Astrocyte (in vitro differentiated cells and primary cell): ENCODE results near the gene MPP1. TPM values are rescaled to one million over a fixed set of nuclear protein-coding genes. Genes with fewer than 3 reads are reported as not detected.

Experiments used
- DNase-seq: peaks from one replicate; pipeline ENCODE4 v3.0.0-alpha.2; 2010; ENCODE audit warnings: low read depth
- FAIRE-seq: peaks from 2 replicates; lab custom pipeline; 2011; peaks lifted over from hg19 to GRCh38; lab: Jason Lieb, UNC
- H2AFZ ChIP-seq: 2 replicates; pipeline ENCODE4 v1.6.0; 2012; ENCODE audit warnings: low read depth, low read length, inconsistent platforms
- H3K27ac ChIP-seq: 2 replicates; pipeline ENCODE4 v1.5.1; 2011; ENCODE audit warnings: low read depth, low read length, inconsistent platforms
- H3K27me3 ChIP-seq: 2 replicates; pipeline ENCODE4 v1.6.0; 2011; ENCODE audit warnings: low read length, inconsistent platforms; ENCODE audit not compliant: insufficient read depth
- H3K36me3 ChIP-seq: 2 replicates; pipeline ENCODE4 v1.5.1; 2011; ENCODE audit warnings: low read length, inconsistent platforms; ENCODE audit not compliant: insufficient read depth
- H3K4me1 ChIP-seq: 2 replicates; pipeline ENCODE4 v1.5.1; 2011; ENCODE audit warnings: low read length, inconsistent platforms; ENCODE audit not compliant: insufficient read depth
- H3K4me2 ChIP-seq: 2 replicates; pipeline ENCODE4 v1.6.0; 2012; ENCODE audit warnings: low read length, inconsistent platforms
- H3K4me3 ChIP-seq: 2 replicates; pipeline ENCODE4 v1.5.1; 2011; ENCODE audit warnings: low read depth, mild to moderate bottlenecking, low read length, inconsistent platforms; ENCODE audit not compliant: insufficient read depth
- H3K79me2 ChIP-seq: 2 replicates; pipeline ENCODE4 v1.6.0; 2012; ENCODE audit warnings: mild to moderate bottlenecking, low read length, inconsistent platforms; ENCODE audit not compliant: insufficient read depth
- H3K9ac ChIP-seq: 2 replicates; pipeline ENCODE4 v1.6.0; 2012; ENCODE audit warnings: mild to moderate bottlenecking, low read length, inconsistent platforms
- H3K9me3 ChIP-seq: 2 replicates; pipeline ENCODE4 v1.5.1; 2012; ENCODE audit warnings: low read depth, mild to moderate bottlenecking, low read length, inconsistent platforms; ENCODE audit not compliant: insufficient read depth
- H4K20me1 ChIP-seq: 2 replicates; pipeline ENCODE4 v1.6.0; 2012; ENCODE audit warnings: low read length, inconsistent platforms; ENCODE audit not compliant: insufficient read depth
- H3K27ac Mint-ChIP-seq: one replicate; pipeline ENCODE4 v1.8.0; 2021; ENCODE audit warnings: mild to moderate bottlenecking, mixed read lengths; ENCODE audit not compliant: unreplicated experiment
- H3K27me3 Mint-ChIP-seq: one replicate; pipeline ENCODE4 v1.8.0; 2021; ENCODE audit warnings: low read depth, mixed read lengths; ENCODE audit not compliant: unreplicated experiment
- H3K36me3 Mint-ChIP-seq: one replicate; pipeline ENCODE4 v1.8.0; 2021; ENCODE audit warnings: low read depth, mixed read lengths; ENCODE audit not compliant: unreplicated experiment
- H3K4me1 Mint-ChIP-seq: one replicate; pipeline ENCODE4 v1.8.0; 2021; ENCODE audit warnings: low read depth, mixed read lengths; ENCODE audit not compliant: unreplicated experiment
- H3K4me3 Mint-ChIP-seq: one replicate; pipeline ENCODE4 v1.8.0; 2021; ENCODE audit warnings: mild to moderate bottlenecking, moderate library complexity, mixed read lengths; ENCODE audit not compliant: unreplicated experiment
- H3K9me3 Mint-ChIP-seq: one replicate; pipeline ENCODE4 v1.8.0; 2021; ENCODE audit warnings: mild to moderate bottlenecking, mixed read lengths; ENCODE audit not compliant: unreplicated experiment
- CTCF ChIP-seq: IDR thresholded peaks from 2 replicates; pipeline ENCODE4 v1.5.1; 2011; ENCODE audit warnings: low read depth, mild to moderate bottlenecking, inconsistent platforms, low read length, moderate library complexity; ENCODE audit not compliant: insufficient read depth
- EZH2 ChIP-seq: IDR thresholded peaks from 2 replicates; pipeline ENCODE4 v1.6.1; 2012; ENCODE audit warnings: mild to moderate bottlenecking, low read length, inconsistent platforms; ENCODE audit not compliant: insufficient read depth
- total RNA-seq: library from RNA; stranded (reverse); gene quantifications from 2 replicates; pipeline ENCODE4 v1.2.1, GENCODE V29; 2021

MPP1 gene
- total RNA-seq, 1 donor from 2014 or later: 9.0 TPM

DNA sequence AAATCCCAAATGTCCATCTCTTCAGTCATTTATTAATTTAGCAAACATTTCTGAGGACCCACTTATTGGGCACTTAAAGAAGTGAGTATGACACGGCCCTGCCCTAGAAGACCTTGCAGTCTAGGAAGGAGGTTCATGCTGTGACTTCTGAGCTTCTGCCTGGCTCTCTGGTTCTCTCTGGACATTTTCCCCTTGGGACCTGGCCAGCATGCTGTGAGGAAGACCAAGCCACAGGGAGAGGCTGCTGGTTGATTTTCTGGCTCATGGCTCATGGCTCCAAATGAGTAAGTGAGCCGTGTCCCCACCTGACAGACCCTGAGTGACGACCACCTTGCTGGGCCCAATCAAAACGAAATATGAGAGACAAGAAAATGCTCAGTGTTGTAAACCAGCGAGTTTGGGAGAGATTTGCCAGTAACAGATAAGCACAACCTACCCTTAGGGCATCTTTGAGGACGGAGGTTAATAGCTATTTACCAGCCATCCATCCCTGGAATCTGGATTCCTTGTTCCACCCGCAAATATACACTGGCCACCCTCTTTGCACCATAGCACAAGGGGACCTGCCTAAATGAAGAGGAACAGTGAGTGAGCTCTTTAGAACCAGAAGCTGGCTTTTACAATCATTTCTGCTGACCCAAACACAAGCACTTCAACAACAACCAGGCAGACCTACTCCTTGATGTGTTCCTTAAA lies 876 bp downstream of the MPP1 start:
- peak overlapping the region; percentile 80 for H2AFZ ChIP-seq
- no peaks in the 10 kb centered on the region for H3K27me3 ChIP-seq
- Mint-ChIP-seq H3K36me3 (no peaks in the 10 kb centered on the region), H3K27me3 (no peaks in the 10 kb centered on the region), H3K9me3 (peaks cover 6% of the 10 kb centered on the region), H3K27ac (no peak overlapping the region), H3K4me1 (peaks cover 7% of the 10 kb centered on the region), H3K4me3 (peak overlapping the region; percentile 80)
- peak overlapping the region; percentile 68 for H3K4me3 ChIP-seq
- FAIRE-seq (no peak), DNase-seq (no peak)
- peak overlapping the region; percentile 76 for H3K9ac ChIP-seq
- no peaks in the 10 kb centered on the region for H3K79me2 ChIP-seq
- H3K27ac ChIP-seq: no peak overlapping the region
- no peaks in the 10 kb centered on the region for H4K20me1 ChIP-seq
- H3K4me1 ChIP-seq: peaks cover 12% of the 10 kb centered on the region
- H3K4me2 ChIP-seq: peak overlapping the region; percentile 88
- no peaks in the 10 kb centered on the region for H3K36me3 ChIP-seq
- TF ChIP-seq CTCF: no peak
- no peak for TF ChIP-seq EZH2
- no peaks in the 10 kb centered on the region for H3K9me3 ChIP-seq

GRCh38 chrX:154802947-154803346 lies 2.3 kb downstream of the MPP1 start:
- no peak for FAIRE-seq

More at GRCh38 chrX:154802947-154803346, 2.3 kb downstream of the MPP1 start:
- H3K9ac ChIP-seq: no peak overlapping the region
- Mint-ChIP-seq H3K27ac (no peak overlapping the region), H3K4me3 (no peak overlapping the region), H3K27me3 (no peaks in the 10 kb centered on the region), H3K9me3 (peaks cover 6% of the 10 kb centered on the region), H3K4me1 (peaks cover 9% of the 10 kb centered on the region), H3K36me3 (no peaks in the 10 kb centered on the region)
- DNase-seq: no peak
- H4K20me1 ChIP-seq: no peaks in the 10 kb centered on the region
- H3K36me3 ChIP-seq: no peaks in the 10 kb centered on the region
- no peak overlapping the region for H2AFZ ChIP-seq
- H3K27ac ChIP-seq: no peak overlapping the region
- peaks cover 15% of the 10 kb centered on the region for H3K4me1 ChIP-seq
- no peak for TF ChIP-seq CTCF
- no peak for TF ChIP-seq EZH2
- no peak overlapping the region for H3K4me3 ChIP-seq
- H3K4me2 ChIP-seq: no peak overlapping the region
- no peaks in the 10 kb centered on the region for H3K27me3 ChIP-seq
- H3K79me2 ChIP-seq: no peaks in the 10 kb centered on the region
- no peaks in the 10 kb centered on the region for H3K9me3 ChIP-seq
